ENCODE data around the gene SUN5.

The SUN5 gene

DNA sequence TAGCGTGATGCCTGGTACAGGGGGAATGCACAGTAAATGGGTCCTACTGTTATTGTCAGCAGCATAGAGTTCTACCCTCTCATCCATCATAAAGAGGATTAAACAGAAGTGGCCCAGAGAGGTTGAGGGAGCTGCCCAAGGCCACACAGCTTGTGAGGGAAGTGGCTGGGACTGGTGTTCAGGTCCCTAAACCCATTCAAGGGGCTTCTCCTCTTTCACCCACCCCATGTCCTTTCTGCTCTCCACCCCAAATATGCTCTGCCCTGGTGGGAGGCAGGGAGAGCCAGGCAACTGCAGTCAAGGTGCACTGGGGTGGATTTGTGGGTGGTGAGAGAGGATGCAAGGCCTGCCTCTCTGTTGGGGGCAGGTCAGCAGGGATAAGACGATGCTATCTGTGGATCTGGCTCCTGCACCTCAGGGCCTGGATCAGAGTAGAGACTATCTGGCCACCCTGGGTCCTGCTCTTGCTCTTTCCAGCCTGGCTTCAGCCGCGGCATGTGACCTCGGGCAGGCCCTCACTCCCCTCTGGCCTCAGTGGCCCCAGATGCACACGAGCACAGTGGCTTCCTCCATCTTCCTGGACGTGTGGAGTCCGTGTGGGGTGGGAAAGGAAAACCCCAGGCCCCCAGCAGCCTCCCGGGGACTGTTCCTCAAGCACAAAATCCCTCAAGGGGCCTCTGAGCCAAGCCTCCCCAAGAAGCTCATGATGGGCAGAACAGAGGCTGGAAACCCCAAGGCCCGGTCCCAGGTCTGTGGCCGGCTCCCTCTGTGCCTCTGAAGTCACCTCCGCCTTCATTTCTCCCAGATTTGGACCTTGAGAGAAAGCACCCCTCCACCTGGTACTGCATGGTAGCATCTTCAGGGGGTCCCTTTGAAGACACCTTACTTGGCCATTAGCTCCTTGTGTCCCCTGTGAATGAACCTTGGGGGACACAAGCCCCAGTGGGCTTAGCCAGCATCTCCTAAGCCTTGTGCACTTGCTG lies 23.8 kb upstream of the SUN5 start:
- in situ Hi-C loops (cut with MboI; ENCODE audit: low sequenced_read_pairs): no loop called here

DNA sequence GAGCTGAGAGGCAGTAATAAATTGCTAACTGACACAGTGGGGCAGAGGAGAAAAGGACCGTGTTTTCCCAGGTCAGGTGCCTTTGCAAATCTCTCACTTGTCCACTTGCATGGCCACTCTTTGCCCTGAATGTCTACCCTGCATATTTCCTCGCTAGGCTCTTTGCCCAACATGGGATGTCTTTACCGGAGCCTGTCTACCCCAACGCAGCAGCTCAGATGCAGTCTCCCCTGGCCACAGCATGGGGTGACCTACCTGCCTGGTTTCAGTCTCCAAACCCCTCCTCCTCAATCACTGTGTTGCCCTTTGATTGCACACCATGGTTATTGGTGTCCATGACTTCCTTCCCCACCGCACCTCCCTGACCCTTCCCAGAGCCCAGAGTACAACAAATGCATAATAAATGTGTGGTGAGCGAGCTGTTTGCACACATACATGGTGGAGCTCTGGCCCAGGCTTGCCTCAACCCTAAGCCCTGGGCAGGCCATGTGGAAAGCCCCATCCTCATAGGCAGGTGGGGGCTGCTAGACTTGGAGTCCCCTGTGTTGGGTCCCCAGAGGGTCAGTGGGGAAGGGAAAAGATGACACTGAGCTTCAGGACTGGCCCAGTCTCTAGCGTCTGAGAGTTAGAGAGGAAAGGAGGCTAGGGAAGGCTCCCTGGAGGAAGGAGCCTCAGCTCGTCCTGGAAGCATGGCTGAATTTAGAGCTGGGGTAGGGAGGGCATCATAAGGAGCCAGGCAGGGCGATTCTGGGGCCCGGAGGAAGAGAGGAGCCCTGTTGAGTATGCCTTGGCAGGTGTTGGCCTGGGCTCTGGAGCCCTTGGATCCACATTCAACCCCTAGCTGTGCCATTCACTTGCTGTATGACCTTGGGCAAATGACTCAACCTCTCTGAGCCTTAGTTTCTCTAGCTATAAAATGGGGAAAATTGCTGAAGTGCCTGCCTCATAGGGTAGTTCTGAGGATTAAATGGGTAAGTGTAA lies 22.8 kb upstream of the SUN5 start:
- in situ Hi-C loops (cut with MboI; ENCODE audit: low sequenced_read_pairs): no loop called here

GRCh38 chr20:33026072-33026778 lies 22.0 kb upstream of the SUN5 start:
- in situ Hi-C loops (cut with MboI; ENCODE audit: low sequenced_read_pairs): no loop called here

- in situ Hi-C loops (cut with MboI; ENCODE audit: low sequenced_read_pairs): no loop called here
Measured at GRCh38 chr20:33025318-33025876, 21.2 kb upstream of the SUN5 start.

DNA sequence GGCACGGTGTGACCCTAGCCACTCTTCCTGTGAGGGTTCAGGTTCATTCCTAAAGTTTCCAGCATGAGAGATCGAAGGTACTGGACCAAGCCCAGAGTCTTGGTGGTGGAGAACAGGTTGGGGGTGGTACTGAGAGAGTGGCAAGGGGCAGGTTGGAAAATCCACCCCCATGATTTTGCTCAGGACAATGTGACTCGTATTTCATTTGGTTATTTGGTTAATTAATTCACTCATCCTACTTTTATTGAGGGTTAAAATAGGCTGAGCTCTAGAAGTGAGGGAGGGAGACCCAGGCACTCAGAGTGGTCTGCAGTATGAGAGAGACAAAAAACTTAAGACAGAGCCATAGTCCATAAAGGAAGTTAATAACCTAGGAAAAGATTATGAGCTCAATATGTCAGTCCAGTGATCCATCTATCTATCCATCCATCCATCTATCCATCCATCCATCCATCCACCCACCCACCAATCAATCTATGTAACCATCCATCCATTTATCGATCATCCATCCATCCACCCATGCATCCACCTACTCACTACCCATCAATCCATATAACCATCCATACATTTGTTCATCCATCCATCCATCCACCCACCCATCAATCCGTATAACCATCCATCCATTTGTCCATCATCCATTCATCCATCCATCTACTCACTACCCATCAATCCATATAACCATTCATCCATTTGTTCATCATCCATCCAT lies 20.5 kb upstream of the SUN5 start:
- in situ Hi-C loops (cut with MboI; ENCODE audit: low sequenced_read_pairs): loop anchor here (25.0 kb wide), 1 partner anchor 237 kb away; no protein-coding TSS in a partner anchor

GRCh38 chr20:33024243-33024560 lies 20.0 kb upstream of the SUN5 start:
- in situ Hi-C loops (cut with MboI; ENCODE audit: low sequenced_read_pairs): loop anchor here (25.0 kb wide), 1 partner anchor 237 kb away; no protein-coding TSS in a partner anchor

DNA sequence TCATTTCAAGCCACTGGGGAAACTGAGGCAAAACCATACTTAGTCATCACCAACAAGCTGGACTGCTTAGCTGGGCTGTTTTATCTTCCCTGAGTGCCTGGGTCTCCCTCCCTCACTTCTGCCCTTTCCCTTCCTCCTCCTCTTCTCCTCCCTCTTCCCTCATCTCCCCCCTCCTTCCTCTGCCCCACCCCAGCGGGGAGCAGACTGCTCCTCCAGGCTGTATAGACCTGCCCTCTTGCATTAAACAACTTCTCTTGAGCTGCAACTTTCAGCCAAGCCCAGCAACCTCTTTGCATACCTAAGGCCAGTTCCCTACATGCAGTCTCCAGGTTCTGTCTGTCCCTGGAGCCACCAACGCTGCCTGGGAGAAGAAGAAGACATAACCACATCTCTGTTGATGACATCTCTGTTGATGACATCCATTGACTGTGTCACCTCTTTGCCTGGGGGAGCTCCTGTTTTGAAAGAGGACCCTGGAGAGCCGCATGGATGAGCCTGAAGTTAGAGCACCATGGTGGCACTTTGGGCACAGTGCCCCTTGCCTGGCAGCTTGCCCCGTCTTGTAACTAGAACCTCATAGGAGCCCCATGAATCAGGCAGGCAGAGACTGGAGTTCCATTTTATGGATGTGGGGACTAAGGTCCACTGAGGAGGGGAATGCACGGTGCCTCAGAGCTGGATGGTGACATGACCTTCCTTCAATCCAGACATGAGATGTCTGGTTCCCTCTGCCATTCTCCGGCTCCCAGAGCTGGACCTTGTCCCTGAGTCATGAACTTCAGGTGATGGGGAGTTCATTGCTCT lies 19.4 kb upstream of the SUN5 start:
- in situ Hi-C loops (cut with MboI; ENCODE audit: low sequenced_read_pairs): loop anchor here (25.0 kb wide), 1 partner anchor 236 kb away; no protein-coding TSS in a partner anchor

DNA sequence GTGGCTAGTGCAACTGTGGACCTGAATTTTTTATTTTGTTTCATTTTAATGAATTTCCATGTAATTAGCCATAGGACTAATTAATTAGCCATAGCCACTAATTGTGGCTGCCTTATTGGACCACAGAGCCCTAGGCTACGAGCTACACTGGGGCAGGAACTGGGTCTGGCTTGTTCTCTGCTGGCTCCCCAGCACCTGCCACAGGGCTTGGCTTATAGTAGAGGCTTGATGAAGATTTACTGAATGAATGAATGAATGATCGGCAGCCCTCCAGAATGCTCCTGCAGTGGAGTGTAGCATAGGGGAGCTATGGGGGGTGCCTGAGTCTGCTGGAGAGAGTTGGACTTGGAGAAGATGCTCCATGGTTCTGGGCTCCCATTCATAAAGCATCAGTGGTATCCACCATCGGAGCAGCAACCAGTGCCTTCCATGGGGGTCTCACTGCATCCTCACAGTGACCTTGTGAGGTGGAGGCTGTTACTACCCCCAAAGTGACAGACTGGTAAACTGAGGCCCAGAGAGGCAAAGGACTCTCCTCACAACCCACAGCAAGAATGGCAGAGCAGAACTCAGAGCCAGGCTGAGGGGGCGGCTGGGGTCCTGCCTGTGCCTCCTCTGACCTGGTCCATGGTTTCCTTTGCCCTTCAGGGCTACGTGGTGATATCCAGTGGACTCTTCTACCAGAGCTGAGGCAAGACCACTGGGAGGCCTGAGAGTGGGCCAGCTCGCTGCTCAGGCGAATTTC lies 18.6 kb upstream of the SUN5 start:
- in situ Hi-C loops (cut with MboI; ENCODE audit: low sequenced_read_pairs): loop anchor here (25.0 kb wide), 1 partner anchor 236 kb away; no protein-coding TSS in a partner anchor

GRCh38 chr20:33022289-33022688 lies 18.1 kb upstream of the SUN5 start:
- in situ Hi-C loops (cut with MboI; ENCODE audit: low sequenced_read_pairs): loop anchor here (25.0 kb wide), 1 partner anchor 235 kb away; no protein-coding TSS in a partner anchor

DNA sequence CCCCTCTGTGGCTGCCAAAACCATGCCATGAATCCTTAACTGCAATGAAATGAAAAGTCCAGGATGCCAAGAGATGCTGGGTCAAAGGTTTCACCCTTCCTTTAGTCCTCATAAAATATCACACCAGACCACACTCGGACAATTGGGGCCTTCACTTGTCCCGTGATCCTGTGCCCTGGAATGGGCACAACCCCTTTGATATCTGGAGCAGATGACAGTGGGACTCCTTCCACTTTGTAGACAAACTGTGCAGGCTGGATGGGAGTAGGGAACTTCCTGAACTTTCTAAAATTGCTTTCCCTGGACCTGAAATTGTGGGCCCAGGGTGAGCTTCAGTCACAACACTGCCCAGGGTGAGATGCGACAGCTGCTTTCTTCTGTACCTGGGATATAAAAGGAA lies 17.6 kb upstream of the SUN5 start:
- in situ Hi-C loops (cut with MboI; ENCODE audit: low sequenced_read_pairs): loop anchor here (25.0 kb wide), 1 partner anchor 235 kb away; no protein-coding TSS in a partner anchor

DNA sequence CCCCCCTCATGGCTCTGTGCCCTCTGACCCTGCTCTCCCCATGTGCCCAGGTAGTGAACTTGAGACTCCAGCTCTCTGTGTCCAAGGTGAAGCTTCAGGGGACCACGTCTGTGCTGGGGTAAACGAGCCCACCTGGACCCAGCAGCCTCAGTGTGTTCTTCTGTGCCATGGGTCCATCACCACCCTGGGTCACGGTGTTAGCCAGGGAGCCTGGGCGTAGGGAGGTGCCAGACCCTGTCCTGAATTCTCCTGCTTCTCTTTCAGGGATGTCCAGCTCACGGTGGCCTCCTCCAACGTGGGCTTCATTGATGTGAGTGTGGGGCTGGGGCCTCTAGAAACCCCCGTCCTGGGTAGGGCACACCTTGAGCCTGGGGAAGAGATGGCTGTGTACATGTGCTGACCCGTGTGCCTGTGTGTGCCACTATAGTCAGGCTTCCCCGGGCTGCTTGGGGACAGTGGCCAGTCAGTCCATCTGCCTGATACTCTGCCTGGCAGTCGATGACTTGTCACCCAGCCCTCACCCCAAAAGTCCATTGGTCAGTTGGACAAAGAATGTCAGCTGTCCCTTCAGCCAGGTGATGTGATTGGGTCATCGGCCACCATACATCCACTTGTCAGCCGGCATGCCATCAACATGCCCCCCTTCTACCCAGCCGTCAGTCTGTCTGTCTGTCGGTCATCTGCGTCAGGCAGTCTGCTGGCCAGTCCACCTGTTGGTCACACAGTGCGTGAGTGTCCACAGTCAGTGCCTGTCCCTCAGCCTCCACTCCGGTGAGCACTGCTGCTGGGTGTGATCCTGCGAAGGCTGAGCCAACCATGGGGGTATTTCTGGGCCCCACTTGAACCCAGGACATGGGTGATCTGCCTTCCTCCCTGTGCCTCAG lies 16.3 kb upstream of the SUN5 start:
- in situ Hi-C loops (cut with MboI; ENCODE audit: low sequenced_read_pairs): loop anchor here (25.0 kb wide), 1 partner anchor 233 kb away; no protein-coding TSS in a partner anchor

DNA sequence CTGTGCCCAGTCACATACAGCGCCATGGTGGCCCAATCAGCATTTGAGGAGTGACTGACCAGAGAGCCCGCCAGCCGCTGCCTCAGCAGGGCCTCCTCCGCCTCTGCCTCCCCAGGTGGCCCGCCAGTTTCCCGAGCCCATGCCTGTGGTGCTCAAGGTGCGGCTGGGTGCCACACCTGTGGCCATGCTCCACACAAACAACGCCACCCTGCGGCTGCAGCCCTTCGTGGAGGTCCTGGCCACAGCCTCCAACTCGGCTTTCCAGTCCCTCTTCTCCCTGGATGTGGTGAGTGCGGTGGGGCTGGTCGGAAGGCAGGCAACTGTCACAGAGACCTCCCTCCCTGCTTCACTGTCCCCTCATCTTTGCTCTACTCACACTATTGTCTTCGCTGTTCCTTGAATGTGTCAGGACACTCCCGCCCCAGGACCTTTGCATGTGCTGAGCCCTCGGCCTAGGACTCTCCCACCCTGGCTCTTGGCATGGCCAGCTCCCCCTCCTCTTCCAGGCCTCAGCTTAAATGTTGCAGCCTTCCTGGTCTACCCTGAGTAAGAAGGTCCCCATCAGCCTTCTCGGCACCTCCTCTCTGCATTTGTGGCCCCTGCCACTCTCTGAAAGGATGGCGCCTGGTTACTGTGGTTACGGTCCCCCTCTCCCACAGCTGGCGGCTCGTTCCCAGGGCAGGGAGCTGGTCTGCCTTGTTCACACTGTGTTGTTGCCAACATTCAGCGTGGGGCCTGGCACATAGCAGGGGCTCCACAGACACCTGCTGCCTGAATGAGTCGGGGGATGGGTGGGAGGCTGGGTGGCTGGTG lies 15.4 kb upstream of the SUN5 start:
- in situ Hi-C loops (cut with MboI; ENCODE audit: low sequenced_read_pairs): loop anchor here (10.0 to 25.0 kb wide), 2 partner anchors 115 to 232 kb away; no protein-coding TSS in a partner anchor

GRCh38 chr20:33018169-33018931 lies 14.1 kb upstream of the SUN5 start:
- in situ Hi-C loops (cut with MboI; ENCODE audit: low sequenced_read_pairs): loop anchor here (10.0 to 25.0 kb wide), 2 partner anchors 114 to 231 kb away; no protein-coding TSS in a partner anchor

- in situ Hi-C loops (cut with MboI; ENCODE audit: low sequenced_read_pairs): loop anchor here (10.0 to 25.0 kb wide), 2 partner anchors 113 to 230 kb away; no protein-coding TSS in a partner anchor
Measured at GRCh38 chr20:33017542-33017941, 13.3 kb upstream of the SUN5 start.

- in situ Hi-C loops (cut with MboI; ENCODE audit: low sequenced_read_pairs): loop anchor here (10.0 to 25.0 kb wide), 2 partner anchors 112 to 229 kb away; no protein-coding TSS in a partner anchor
Measured at GRCh38 chr20:33016581-33017109, 12.4 kb upstream of the SUN5 start.
